ENCODE results near the gene CATSPERE. TPM values are rescaled to one million over a fixed set of nuclear protein-coding genes. Genes with fewer than 3 reads are reported as not detected.
"Not testable (repeated sequence)": the region's sequence is repeated elsewhere in the genome, so short reads cannot be mapped to it uniquely, and the experiment has no call there.

Gene CATSPERE
- total RNA-seq, 1 experiment from 2014 or later, result 0.14 TPM

DNA sequence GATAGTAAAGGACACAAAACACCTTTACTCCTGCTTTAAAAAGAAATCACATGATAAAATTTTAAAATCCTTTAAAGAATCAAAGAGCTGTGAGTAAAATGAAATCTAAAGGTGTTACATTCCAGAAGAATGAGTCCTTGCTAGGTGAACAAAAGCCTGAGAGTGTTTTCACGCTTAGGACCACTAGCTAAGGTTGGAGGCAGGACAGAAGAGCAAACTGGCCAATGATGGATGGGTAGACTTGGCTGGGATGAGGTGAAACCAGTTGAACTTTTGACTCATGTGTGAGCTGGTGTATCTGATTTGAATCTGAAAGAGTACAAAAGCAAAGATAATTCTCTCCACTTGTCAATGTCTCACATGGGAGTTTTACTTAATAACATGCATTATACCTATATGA, 35.1 kb downstream of the CATSPERE start:
- Histone ChIP-seq H3K4me3 (ENCODE audit: low read depth, low read length) (no peak overlapping the region), H3K36me3 (ENCODE audit: control insufficient read depth, insufficient read depth, low read length) (no peaks in the 10 kb centered on the region), H3K9me3 (peaks cover 8% of the 10 kb centered on the region; the same call in 1 of the 2 replicates), H3K27me3 (replicated peaks; ENCODE audit: control insufficient read depth, insufficient read depth, low read length) (no peaks in the 10 kb centered on the region), H3K4me1 (no peaks in the 10 kb centered on the region)
- H3K9me3 Mint-ChIP-seq (ENCODE audit: unreplicated experiment), result peaks cover 12% of the 10 kb centered on the region
- no TSS peak for BruUV-seq (replicated peaks)
- CTCF ChIA-PET, result interaction anchor here (0.6 kb wide), 1 partner anchor 228 kb away, joined by 3 read pairs; no protein-coding TSS in a partner anchor
- no peaks in the 10 kb centered on the region for H3K36me3 Mint-ChIP-seq (ENCODE audit: insufficient read depth, unreplicated experiment)
- DNase-seq, result no peak
- intact Hi-C loops (cut with micrococcal nuclease; ENCODE audit: unreplicated experiment), result no loop called here
- no peak overlapping the region for H3K4me3 Mint-ChIP-seq (ENCODE audit: unreplicated experiment)
- no peaks in the 10 kb centered on the region for H3K27me3 Mint-ChIP-seq (ENCODE audit: insufficient read depth, unreplicated experiment)
- H3K27ac Mint-ChIP-seq (ENCODE audit: unreplicated experiment), result no peak overlapping the region
- POLR2A ChIA-PET, result no interaction called here
- TF ChIP-seq CTCF (IDR thresholded peaks at IDR 0.05; ENCODE audit: insufficient read depth in 1 of 2, low read depth in 1 of 2, low read length in 1 of 2, severe bottlenecking in 1 of 2, unreplicated experiment in 1 of 2), result no peak
- no peaks in the 10 kb centered on the region for H3K4me1 Mint-ChIP-seq (ENCODE audit: low read depth, unreplicated experiment)

DNA sequence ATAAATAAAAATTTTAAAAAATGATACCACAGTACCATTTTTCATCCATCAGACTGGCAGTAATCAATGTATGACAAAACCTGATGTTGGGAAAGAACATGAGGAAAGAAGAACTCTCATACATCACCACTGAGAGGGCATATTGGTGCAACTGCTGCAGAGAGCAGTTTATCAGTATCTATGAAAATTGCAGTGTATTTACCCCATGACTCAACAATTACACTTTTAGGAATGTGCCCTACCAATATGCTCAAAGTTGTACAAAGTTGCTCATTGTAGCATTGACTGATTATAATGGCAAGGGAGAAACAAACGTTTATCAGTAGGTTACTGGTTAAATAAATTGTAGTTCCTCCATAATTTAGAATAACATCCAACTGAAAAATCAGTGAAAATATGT, 36.7 kb downstream of the CATSPERE start:
- DNase-seq, result no peak

DNA sequence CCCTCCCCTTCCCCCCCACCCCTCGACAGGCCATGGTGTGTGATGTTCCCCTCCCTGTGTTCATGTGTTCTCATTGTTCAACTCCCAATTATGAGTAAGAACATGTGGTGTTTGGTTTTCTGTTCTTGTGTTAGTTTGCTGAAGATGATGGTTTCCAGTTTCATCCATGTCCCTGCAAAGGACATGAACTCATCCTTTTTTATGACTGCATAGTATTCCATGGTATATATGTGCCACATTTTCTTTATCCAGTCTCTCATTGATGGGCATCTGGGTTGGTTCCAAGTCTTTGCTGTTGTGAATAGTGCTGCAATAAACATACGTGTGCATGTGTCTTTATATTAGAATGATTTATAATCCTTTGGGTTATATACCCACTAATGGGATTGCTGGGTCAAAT, 38.4 kb downstream of the CATSPERE start:
- H3K27me3 Mint-ChIP-seq (ENCODE audit: insufficient read depth, unreplicated experiment); H3K4me3 ChIP-seq (ENCODE audit: low read depth, low read length); intact Hi-C loops (cut with micrococcal nuclease; ENCODE audit: unreplicated experiment); H3K4me1 Mint-ChIP-seq (ENCODE audit: low read depth, unreplicated experiment); H3K36me3 ChIP-seq (ENCODE audit: control insufficient read depth, insufficient read depth, low read length); DNase-seq; H3K36me3 Mint-ChIP-seq (ENCODE audit: insufficient read depth, unreplicated experiment); H3K27me3 ChIP-seq (replicated peaks; ENCODE audit: control insufficient read depth, insufficient read depth, low read length); POLR2A ChIA-PET; H3K9me3 ChIP-seq; CTCF ChIA-PET; H3K27ac Mint-ChIP-seq (ENCODE audit: unreplicated experiment); H3K4me1 ChIP-seq; H3K4me3 Mint-ChIP-seq (ENCODE audit: unreplicated experiment); BruUV-seq (replicated peaks): not testable (repeated sequence)
- H3K9me3 Mint-ChIP-seq (ENCODE audit: unreplicated experiment), result peaks cover 15% of the 10 kb centered on the region

More for the DNA sequence above, 36.7 kb downstream of the CATSPERE start:
- Histone ChIP-seq H3K4me3 (ENCODE audit: low read depth, low read length) (no peak overlapping the region), H3K27me3 (replicated peaks; ENCODE audit: control insufficient read depth, insufficient read depth, low read length) (no peaks in the 10 kb centered on the region), H3K4me1 (no peaks in the 10 kb centered on the region), H3K9me3 (peaks cover 8% of the 10 kb centered on the region; the same call in 1 of the 2 replicates), H3K36me3 (ENCODE audit: control insufficient read depth, insufficient read depth, low read length) (no peaks in the 10 kb centered on the region)
- ChIA-PET CTCF (no interaction called here), POLR2A (no interaction called here)
- Mint-ChIP-seq H3K4me3 (ENCODE audit: unreplicated experiment) (no peak overlapping the region), H3K27me3 (ENCODE audit: insufficient read depth, unreplicated experiment) (no peaks in the 10 kb centered on the region), H3K27ac (ENCODE audit: unreplicated experiment) (no peak overlapping the region), H3K36me3 (ENCODE audit: insufficient read depth, unreplicated experiment) (no peaks in the 10 kb centered on the region), H3K4me1 (ENCODE audit: low read depth, unreplicated experiment) (no peaks in the 10 kb centered on the region), H3K9me3 (ENCODE audit: unreplicated experiment) (peaks cover 15% of the 10 kb centered on the region)
- no peak for TF ChIP-seq CTCF (IDR thresholded peaks at IDR 0.05; ENCODE audit: insufficient read depth in 1 of 2, low read depth in 1 of 2, low read length in 1 of 2, severe bottlenecking in 1 of 2, unreplicated experiment in 1 of 2)
- BruUV-seq (replicated peaks), result no TSS peak
- intact Hi-C loops (cut with micrococcal nuclease; ENCODE audit: unreplicated experiment), result no loop called here

- H3K4me3 Mint-ChIP-seq (ENCODE audit: unreplicated experiment); H3K36me3 ChIP-seq (ENCODE audit: control insufficient read depth, insufficient read depth, low read length); H3K4me3 ChIP-seq (ENCODE audit: low read depth, low read length); H3K4me1 Mint-ChIP-seq (ENCODE audit: low read depth, unreplicated experiment); POLR2A ChIA-PET; H3K36me3 Mint-ChIP-seq (ENCODE audit: insufficient read depth, unreplicated experiment); H3K27ac Mint-ChIP-seq (ENCODE audit: unreplicated experiment); H3K4me1 ChIP-seq; DNase-seq; H3K27me3 Mint-ChIP-seq (ENCODE audit: insufficient read depth, unreplicated experiment); BruUV-seq (replicated peaks); intact Hi-C loops (cut with micrococcal nuclease; ENCODE audit: unreplicated experiment); H3K27me3 ChIP-seq (replicated peaks; ENCODE audit: control insufficient read depth, insufficient read depth, low read length); CTCF ChIA-PET; H3K9me3 ChIP-seq: not testable (repeated sequence)
- peaks cover 15% of the 10 kb centered on the region for H3K9me3 Mint-ChIP-seq (ENCODE audit: unreplicated experiment)
These were observed 39.4 kb downstream of the CATSPERE start for GRCh38 chr1:244500515-244500914.
